Activated CD4-positive, alpha-beta T cell treated with anti-CD3 and anti-CD28 coated beads for 36 hours (primary cell): Measurements from ENCODE around the gene TAGLN2. TPM values are rescaled to one million over a fixed set of nuclear protein-coding genes. Genes with fewer than 3 reads are reported as not detected.

Experiments used
- ATAC-seq: fragments of 200-7000 bp; cut with Tn5 transposase; one replicate; pipeline ENCODE4 v1.10.0; 2021; ENCODE audit warnings: mild to moderate bottlenecking, moderate library complexity
- CTCF ChIA-PET: fragments of 350-600 bp; sonication (Branson Sonifier 250); formaldehyde crosslinking; loops from one replicate; lab custom pipeline; 2021; ENCODE audit warnings: antibody characterized with exemption; lab: Charles Lee
- POLR2A ChIA-PET: fragments of 350-600 bp; sonication (Branson Sonifier 250); formaldehyde crosslinking; loops from one replicate; lab custom pipeline; 2021; ENCODE audit warnings: antibody characterized with exemption, inconsistent platforms; lab: Charles Lee
- DNase-seq: peaks from one replicate; pipeline ENCODE4 v3.0.0-alpha.2; 2020
- H3K27ac Mint-ChIP-seq: one replicate; pipeline ENCODE4 v1.8.0; 2021; ENCODE audit warnings: mixed read lengths
- H3K27me3 Mint-ChIP-seq: one replicate; pipeline ENCODE4 v1.8.0; 2021; ENCODE audit warnings: mixed read lengths
- H3K36me3 Mint-ChIP-seq: one replicate; pipeline ENCODE4 v1.8.0; 2021; ENCODE audit warnings: low read depth, mixed read lengths
- H3K4me1 Mint-ChIP-seq: one replicate; pipeline ENCODE4 v1.8.0; 2021; ENCODE audit warnings: mixed read lengths
- H3K4me3 Mint-ChIP-seq: one replicate; pipeline ENCODE4 v1.8.0; 2021; ENCODE audit warnings: mild to moderate bottlenecking, moderate library complexity, mixed read lengths
- H3K9me3 Mint-ChIP-seq: one replicate; pipeline ENCODE4 v1.8.0; 2021; ENCODE audit warnings: low read depth, mixed read lengths
- intact Hi-C, 2 experiments: fragments of 100-400 bp; cut with DNase I in 1 of 2; cut with micrococcal nuclease in 1 of 2; formaldehyde crosslinking; loops; one replicate each; pipeline versions ENCODE4 v1.14.2 to v1.15.1; 2022 to 2024; cut with DNase I, micrococcal nuclease
- total RNA-seq, 2 experiments: library from RNA; stranded (reverse); gene quantifications; one replicate each; pipeline ENCODE4 v1.2.3, GENCODE V29; 2021

TAGLN2 gene
- total RNA-seq, 2 experiments from 2014 or later: 410 to 495 TPM

DNA sequence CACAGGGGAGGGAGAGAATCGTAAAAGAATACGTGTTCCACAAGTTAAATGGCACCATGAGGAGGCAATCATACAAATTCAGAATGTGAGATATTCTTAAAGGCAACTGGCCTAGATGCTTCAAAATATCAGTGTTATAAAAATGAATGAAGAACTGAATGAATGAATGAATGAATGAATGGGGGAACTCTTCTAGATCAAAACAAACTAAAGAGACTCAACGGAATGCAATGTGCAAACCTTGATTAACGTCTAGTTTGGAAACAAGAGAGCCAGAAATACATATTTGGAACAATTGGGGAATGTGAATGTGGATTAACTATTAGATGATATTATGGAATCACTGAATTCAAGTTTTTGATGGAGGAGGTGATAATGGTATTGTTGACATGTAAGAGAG lies 42.2 kb downstream of the TAGLN2 start:
- Mint-ChIP-seq H3K27me3 (no peaks in the 10 kb centered on the region), H3K4me3 (no peak overlapping the region), H3K9me3 (no peaks in the 10 kb centered on the region), H3K4me1 (no peaks in the 10 kb centered on the region), H3K27ac (no peak overlapping the region), H3K36me3 (no peaks in the 10 kb centered on the region)
- CTCF ChIA-PET: interaction anchor here (1.0 to 4.1 kb wide), 2 partner anchors 52 to 85 kb away, joined by 3 to 16 read pairs; no protein-coding TSS in a partner anchor
- no peak for DNase-seq
- intact Hi-C loops: no loop called here
- POLR2A ChIA-PET: no interaction called here
- no peak for ATAC-seq

DNA sequence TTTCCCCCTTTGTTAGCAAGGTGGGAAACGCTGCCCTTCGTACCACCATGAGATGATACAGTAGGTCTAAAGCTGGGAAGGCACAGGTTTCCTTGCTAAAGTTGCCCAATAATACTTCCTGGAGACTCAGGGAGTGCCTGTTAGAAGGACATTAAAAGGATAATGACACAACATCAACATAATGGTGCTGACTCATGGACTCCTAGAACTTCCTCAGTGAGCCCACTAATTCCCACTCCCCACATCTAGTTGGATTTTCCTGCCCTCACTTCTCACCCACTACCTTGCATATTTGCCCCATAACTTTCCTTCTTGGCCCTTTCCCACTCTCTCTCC lies 42.8 kb downstream of the TAGLN2 start:
- POLR2A ChIA-PET: no interaction called here
- ATAC-seq (no peak), DNase-seq (no peak)
- Mint-ChIP-seq H3K4me3 (no peak overlapping the region), H3K9me3 (no peaks in the 10 kb centered on the region), H3K36me3 (no peaks in the 10 kb centered on the region), H3K4me1 (no peaks in the 10 kb centered on the region), H3K27ac (no peak overlapping the region), H3K27me3 (no peaks in the 10 kb centered on the region)
- CTCF ChIA-PET: no interaction called here
- intact Hi-C loops: no loop called here

DNA sequence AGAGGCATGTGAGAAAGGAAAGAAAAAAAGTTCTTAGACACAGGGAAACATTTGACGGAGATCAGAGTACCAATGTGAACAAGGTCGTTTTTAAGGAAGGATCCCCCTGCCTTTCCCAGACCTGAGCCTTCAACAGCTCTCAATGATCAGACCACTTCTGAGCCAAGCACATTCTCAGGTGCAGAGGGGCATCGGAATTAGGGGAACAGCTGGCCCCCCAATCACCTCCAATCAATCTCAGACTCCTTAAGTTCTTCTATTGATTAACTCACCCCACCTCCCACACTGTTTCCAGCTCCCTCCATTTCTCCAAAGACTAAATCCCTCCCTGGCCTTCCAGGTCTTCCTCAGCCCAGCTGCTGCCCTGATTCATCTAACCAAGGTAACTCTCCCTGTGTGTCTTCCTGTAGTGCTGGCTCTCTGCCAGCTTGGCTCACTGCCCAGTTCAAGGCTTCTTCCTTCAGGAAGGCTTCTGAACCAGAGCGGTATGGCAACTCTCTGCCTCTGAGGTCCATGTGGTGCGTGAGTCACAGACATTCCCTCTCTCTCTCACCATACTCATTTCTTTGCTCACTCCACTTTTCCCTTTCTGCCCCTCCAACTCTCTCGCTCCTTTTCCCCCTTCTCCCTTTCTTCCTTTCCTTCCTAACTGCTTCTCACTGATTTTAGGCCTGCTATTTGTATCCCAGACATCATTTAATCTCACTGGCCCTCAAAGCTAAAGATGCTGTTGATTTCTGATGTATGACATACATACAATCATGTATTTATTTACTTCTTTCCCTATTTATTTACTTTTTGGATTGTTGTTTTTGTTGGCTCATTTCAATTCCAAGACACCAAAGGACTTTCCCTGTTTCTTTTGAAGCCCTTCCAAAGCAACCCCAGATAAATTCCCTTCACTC lies 43.4 kb downstream of the TAGLN2 start:
- intact Hi-C loops: no loop called here
- H3K27me3 Mint-ChIP-seq: no peaks in the 10 kb centered on the region
- no peak overlapping the region for H3K4me3 Mint-ChIP-seq
- H3K36me3 Mint-ChIP-seq: no peaks in the 10 kb centered on the region
- H3K4me1 Mint-ChIP-seq: no peaks in the 10 kb centered on the region
- ATAC-seq: no peak
- H3K27ac Mint-ChIP-seq: no peak overlapping the region
- ChIA-PET POLR2A (no interaction called here), CTCF (interaction anchor here (0.6 to 1.8 kb wide), 4 partner anchors 9 to 1861 kb away, joined by 3 to 5 read pairs (median 4); no protein-coding TSS in a partner anchor)
- H3K9me3 Mint-ChIP-seq: no peaks in the 10 kb centered on the region
- DNase-seq: peak; percentile 53

DNA sequence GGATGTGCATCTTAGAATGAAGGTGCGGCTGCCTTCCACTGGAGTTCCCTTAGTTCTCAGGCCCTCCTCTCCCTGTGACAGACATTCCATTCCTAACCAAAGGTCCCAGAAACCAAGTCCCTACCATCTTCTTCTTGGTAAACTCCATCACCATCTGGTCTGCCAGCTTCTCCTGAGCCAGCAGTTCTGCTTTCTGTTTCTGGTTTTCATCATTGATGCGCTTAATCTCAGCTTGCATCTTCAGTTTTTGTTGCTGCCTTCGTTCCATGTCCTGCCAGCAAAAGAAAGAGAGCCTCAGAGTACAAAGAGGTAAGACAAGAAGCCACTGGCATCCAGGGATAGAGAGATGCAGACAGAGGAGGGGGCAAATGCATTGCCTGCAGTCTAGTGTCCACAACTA lies 44.9 kb downstream of the TAGLN2 start:
- no peaks in the 10 kb centered on the region for H3K36me3 Mint-ChIP-seq
- intact Hi-C loops: no loop called here
- H3K27ac Mint-ChIP-seq: no peak overlapping the region
- ChIA-PET POLR2A (no interaction called here), CTCF (interaction anchor here (1.1 to 2.1 kb wide), 4 partner anchors 9 to 127 kb away, joined by 3 to 12 read pairs (median 5); no protein-coding TSS in a partner anchor)
- no peaks in the 10 kb centered on the region for H3K9me3 Mint-ChIP-seq
- no peaks in the 10 kb centered on the region for H3K4me1 Mint-ChIP-seq
- no peak overlapping the region for H3K4me3 Mint-ChIP-seq
- DNase-seq (no peak), ATAC-seq (no peak)
- H3K27me3 Mint-ChIP-seq: no peaks in the 10 kb centered on the region

DNA sequence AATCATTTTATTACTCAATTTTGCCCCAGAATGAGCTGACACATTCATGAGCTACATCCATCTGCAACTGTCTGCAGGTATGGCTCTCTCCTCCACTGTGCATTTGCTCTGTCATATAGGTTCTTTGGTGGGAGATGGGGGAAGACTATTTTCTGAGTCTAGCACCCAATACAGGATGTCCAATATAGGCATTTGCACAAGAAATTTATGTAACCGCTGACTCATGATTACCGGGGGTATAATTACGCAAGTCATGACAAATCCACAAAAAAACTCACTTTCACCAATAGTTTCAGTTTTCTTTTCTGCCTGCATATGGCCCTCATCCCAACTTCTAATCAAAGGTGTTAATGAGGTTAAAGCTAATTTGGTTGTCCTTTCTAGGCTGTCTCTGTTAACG lies 45.3 kb downstream of the TAGLN2 start:
- ATAC-seq (no peak), DNase-seq (no peak)
- ChIA-PET POLR2A (no interaction called here), CTCF (interaction anchor here (0.6 to 2.1 kb wide), 4 partner anchors 8 to 80 kb away, joined by 3 to 12 read pairs (median 5); no protein-coding TSS in a partner anchor)
- no peaks in the 10 kb centered on the region for H3K36me3 Mint-ChIP-seq
- H3K9me3 Mint-ChIP-seq: no peaks in the 10 kb centered on the region
- no peak overlapping the region for H3K4me3 Mint-ChIP-seq
- intact Hi-C loops: no loop called here
- H3K27ac Mint-ChIP-seq: no peak overlapping the region
- H3K27me3 Mint-ChIP-seq: no peaks in the 10 kb centered on the region
- no peaks in the 10 kb centered on the region for H3K4me1 Mint-ChIP-seq

DNA sequence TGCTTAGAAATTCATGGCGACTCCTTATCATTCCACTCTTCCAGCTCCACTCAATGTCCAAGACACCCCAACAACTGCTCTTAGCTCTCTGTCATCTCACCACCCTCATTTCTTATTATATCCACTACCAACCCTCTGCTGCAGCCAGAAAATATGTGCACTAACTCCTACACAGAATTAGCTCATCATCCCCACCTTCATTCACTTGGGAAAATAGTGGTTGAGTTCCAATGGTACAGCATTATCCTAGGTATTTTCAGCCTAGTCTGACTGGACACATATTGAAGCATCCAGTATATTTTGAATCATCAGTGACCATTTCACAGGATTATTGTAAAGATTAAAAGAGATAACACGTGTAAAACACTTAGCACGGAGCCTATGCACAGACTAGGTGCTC lies 46.2 kb downstream of the TAGLN2 start:
- no peaks in the 10 kb centered on the region for H3K27me3 Mint-ChIP-seq
- ChIA-PET POLR2A (no interaction called here), CTCF (interaction anchor here (1.1 to 2.1 kb wide), 3 partner anchors 12 to 80 kb away, joined by 3 to 12 read pairs (median 5); no protein-coding TSS in a partner anchor)
- no peak overlapping the region for H3K27ac Mint-ChIP-seq
- H3K36me3 Mint-ChIP-seq: no peaks in the 10 kb centered on the region
- intact Hi-C loops: no loop called here
- DNase-seq (no peak), ATAC-seq (no peak)
- no peaks in the 10 kb centered on the region for H3K4me1 Mint-ChIP-seq
- no peak overlapping the region for H3K4me3 Mint-ChIP-seq
- no peaks in the 10 kb centered on the region for H3K9me3 Mint-ChIP-seq

DNA sequence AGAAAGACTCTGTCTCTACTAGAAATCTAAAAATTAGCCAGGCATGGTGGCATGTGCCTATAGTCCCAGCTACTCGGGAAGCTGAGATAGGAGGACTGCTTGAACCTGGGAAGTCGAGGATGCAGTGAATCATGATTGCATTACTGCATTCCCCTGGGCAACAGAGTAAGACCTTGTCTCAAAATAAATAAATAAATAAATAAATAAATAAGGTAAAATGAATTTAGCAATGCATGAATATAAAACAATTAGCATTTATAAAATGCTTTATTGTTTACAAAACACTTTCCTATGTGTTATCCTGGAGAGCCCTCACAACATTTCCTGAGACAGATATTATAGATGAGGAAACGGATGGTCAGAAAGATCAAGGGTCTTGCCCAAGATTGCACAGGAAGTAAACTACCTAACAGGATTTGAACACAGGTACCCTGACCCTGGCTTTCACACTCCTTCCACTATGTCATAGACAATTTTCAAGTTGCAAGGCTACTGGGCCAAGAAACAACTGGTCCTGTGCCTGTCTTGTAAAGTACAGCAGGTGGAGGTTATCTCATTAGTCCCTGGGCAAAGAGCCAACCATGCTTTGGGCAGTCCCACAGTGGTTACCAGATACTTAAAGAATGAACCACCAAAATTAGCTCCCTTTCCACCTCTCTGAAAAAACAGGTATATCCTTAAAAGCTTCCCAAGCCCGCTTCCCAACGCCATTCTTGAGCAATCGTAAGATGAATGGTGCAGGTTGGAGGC lies 47.4 kb downstream of the TAGLN2 start:
- no peak for ATAC-seq
- CTCF ChIA-PET: interaction anchor here (1.8 kb wide), 1 partner anchor 13 kb away, joined by 3 read pairs; no protein-coding TSS in a partner anchor
- intact Hi-C loops: no loop called here

DNA sequence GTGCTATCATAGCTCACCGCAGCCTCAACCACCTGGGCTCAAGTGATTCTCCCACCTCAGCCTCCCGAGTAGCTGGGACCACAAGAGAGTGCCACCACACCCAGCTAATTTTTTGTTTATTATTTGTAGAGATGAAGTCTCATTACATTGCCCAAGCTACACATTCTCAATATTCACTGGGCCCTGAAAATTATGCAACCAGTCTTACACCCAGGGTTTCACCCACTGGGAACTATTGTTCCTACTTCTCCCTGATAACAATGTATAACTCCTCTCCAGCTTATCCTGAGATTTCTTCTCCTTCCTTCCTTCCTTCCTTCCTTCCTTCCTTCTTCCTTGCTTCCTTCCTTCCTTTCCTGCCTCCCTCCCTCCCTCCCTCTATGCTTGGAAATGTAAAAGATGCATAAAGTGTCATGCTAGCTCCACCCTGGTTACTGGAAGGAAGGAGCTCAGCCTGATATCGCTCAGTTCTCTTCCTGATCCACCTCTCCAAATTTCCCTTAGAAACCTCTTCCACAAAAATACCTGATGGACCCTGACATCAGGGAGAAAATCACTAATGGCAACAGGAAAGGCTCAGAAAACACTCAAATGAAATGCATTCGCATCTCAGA lies 51.7 kb downstream of the TAGLN2 start:
- ATAC-seq: no peak
- POLR2A ChIA-PET: interaction anchor here (0.6 kb wide), 1 partner anchor 47 kb away, joined by 3 read pairs; the partner anchor contains the start of gene SLAMF8
- no peaks in the 10 kb centered on the region for H3K9me3 Mint-ChIP-seq

More for the DNA sequence above, 47.4 kb downstream of the TAGLN2 start:
- H3K4me3 Mint-ChIP-seq: no peak overlapping the region
- no peak overlapping the region for H3K27ac Mint-ChIP-seq
- H3K4me1 Mint-ChIP-seq: no peaks in the 10 kb centered on the region
- H3K9me3 Mint-ChIP-seq: no peaks in the 10 kb centered on the region
- POLR2A ChIA-PET: no interaction called here
- no peak for DNase-seq
- no peaks in the 10 kb centered on the region for H3K36me3 Mint-ChIP-seq
- no peaks in the 10 kb centered on the region for H3K27me3 Mint-ChIP-seq

DNA sequence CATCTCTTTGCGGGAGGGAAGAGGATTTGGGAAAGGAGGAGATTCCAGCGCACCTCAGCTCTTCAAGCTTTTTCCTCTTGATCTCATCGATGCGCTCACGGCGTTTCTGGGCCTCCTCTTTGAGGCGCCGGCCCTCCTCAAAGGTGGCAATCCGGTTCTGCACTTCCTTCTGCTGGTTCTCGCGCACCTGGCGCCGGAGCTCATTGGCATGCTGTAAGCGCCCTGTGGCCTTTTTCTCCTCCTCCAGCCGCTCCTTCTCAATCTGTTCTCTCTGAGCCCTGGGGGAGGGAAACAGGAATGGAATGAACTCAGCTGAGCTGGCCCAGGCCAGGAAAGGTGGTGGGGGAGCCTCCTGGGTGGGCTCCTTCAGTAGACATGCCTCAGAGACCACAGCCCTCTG lies 52.4 kb downstream of the TAGLN2 start:
- peaks cover 3% of the 10 kb centered on the region for H3K27me3 Mint-ChIP-seq
- CTCF ChIA-PET: interaction anchor here (0.5 to 2.8 kb wide), 5 partner anchors 17 to 134 kb away, joined by 3 to 12 read pairs (median 5); no protein-coding TSS in a partner anchor
- DNase-seq (no peak), ATAC-seq (no peak)
- H3K9me3 Mint-ChIP-seq: no peaks in the 10 kb centered on the region
- no peak overlapping the region for H3K27ac Mint-ChIP-seq
- H3K4me1 Mint-ChIP-seq: no peaks in the 10 kb centered on the region
- POLR2A ChIA-PET: no interaction called here
- H3K36me3 Mint-ChIP-seq: no peaks in the 10 kb centered on the region
- no peak overlapping the region for H3K4me3 Mint-ChIP-seq
- intact Hi-C loops: no loop called here

More for the DNA sequence above, 51.7 kb downstream of the TAGLN2 start:
- Mint-ChIP-seq H3K4me1 (no peaks in the 10 kb centered on the region), H3K27me3 (peaks cover 3% of the 10 kb centered on the region), H3K27ac (no peak overlapping the region), H3K4me3 (no peak overlapping the region), H3K36me3 (no peaks in the 10 kb centered on the region)
- DNase-seq: no peak
- intact Hi-C loops: no loop called here
- CTCF ChIA-PET: interaction anchor here (0.5 to 2.8 kb wide), 6 partner anchors 9 to 134 kb away, joined by 3 to 12 read pairs (median 4); no protein-coding TSS in a partner anchor

DNA sequence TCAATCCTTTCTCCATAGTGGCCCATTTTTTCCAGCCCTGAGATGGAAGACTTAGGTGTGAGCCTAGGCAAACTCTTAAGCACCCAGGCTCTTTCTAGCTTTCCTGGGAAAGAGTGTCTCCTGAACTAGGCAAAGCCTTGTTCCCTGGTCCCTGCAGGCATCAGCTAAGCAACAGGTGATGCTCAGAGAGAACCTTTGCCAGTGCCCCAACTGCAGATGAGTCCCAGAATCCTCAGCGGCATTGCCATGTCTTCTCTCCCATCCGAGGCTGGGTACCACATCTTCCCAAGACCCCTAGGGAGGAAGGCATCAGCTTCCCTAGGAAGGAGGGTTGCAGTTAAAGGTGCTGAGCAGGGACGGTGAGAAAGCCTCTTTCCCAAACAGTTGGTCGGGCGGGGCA lies 54.6 kb downstream of the TAGLN2 start:
- H3K27ac Mint-ChIP-seq: no peak overlapping the region
- no peaks in the 10 kb centered on the region for H3K9me3 Mint-ChIP-seq
- intact Hi-C loops: no loop called here
- peaks cover 12% of the 10 kb centered on the region for H3K4me1 Mint-ChIP-seq
- no peak overlapping the region for H3K4me3 Mint-ChIP-seq
- no peak for DNase-seq
- peaks cover 3% of the 10 kb centered on the region for H3K27me3 Mint-ChIP-seq
- CTCF ChIA-PET: interaction anchor here (0.7 to 1.5 kb wide), 4 partner anchors 10 to 26 kb away, joined by 3 to 5 read pairs (median 4); no protein-coding TSS in a partner anchor
- POLR2A ChIA-PET: no interaction called here
- no peaks in the 10 kb centered on the region for H3K36me3 Mint-ChIP-seq
- ATAC-seq: no peak

DNA sequence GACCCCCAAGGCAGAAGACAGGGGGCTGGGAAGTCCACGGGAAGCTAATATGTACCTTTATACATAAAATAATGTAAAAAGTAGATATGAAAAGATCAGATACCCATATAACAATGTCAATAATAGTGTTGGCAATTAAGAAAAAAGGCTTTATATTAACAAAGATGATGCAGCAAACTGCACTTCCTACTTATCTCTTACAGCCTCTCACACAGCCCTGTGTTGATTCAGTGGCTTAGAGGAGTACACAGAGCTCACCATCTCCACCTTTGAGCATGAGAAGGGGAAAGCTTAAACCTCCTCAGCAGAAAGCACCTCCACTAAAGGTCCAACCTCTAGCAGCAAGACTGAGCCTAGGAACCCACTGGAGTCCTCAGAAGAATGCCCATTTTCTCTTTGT lies 55.7 kb downstream of the TAGLN2 start:
- Mint-ChIP-seq H3K36me3 (no peaks in the 10 kb centered on the region), H3K27me3 (peaks cover 3% of the 10 kb centered on the region), H3K4me3 (no peak overlapping the region), H3K4me1 (peaks cover 12% of the 10 kb centered on the region), H3K27ac (no peak overlapping the region), H3K9me3 (no peaks in the 10 kb centered on the region)
- CTCF ChIA-PET: no interaction called here
- POLR2A ChIA-PET: no interaction called here
- no peak for DNase-seq
- intact Hi-C loops: no loop called here
- ATAC-seq: no peak
